OCI-LY1 (cell line): ENCODE results near the gene MAGI1.

Experiments
- H2AFZ ChIP-seq: fragments of 200-600 bp; sonication (generic), shearing (Covaris generic); 2 replicates; pipeline ENCODE4 v1.6.0; 2014; ENCODE audit warnings: antibody characterized with exemption, mild to moderate bottlenecking, low read length
- H3F3A ChIP-seq: fragments of 200-600 bp; sonication (generic), shearing (Covaris generic); 2 replicates; pipeline ENCODE4 v1.6.0; 2014; ENCODE audit warnings: mild to moderate bottlenecking, antibody characterized with exemption, low read length, moderate library complexity; ENCODE audit not compliant: insufficient read depth
- H3K27ac ChIP-seq: fragments of 200-600 bp; sonication (generic); 2 replicates; pipeline ENCODE4 v1.5.1; 2014; ENCODE audit warnings: low read length, mixed run types, mild to moderate bottlenecking, low read depth; ENCODE audit not compliant: poor library complexity, severe bottlenecking
- H3K27me3 ChIP-seq: fragments of 200-600 bp; sonication (generic); 2 replicates; pipeline ENCODE4 v1.6.0; 2014; ENCODE audit warnings: antibody characterized with exemption, mild to moderate bottlenecking, low read length, moderate library complexity; ENCODE audit not compliant: insufficient read depth
- H3K36me3 ChIP-seq: fragments of 200-600 bp; sonication (generic); 2 replicates; pipeline ENCODE4 v1.6.1; 2014; ENCODE audit warnings: mild to moderate bottlenecking, antibody characterized with exemption, low read length, moderate library complexity, mixed read lengths; ENCODE audit not compliant: insufficient read depth
- H3K4me1 ChIP-seq: fragments of 200-600 bp; sonication (generic); 2 replicates; pipeline ENCODE4 v1.5.1; 2014; ENCODE audit warnings: mild to moderate bottlenecking, low read length, moderate library complexity; ENCODE audit not compliant: insufficient read depth, severe bottlenecking
- H3K4me2 ChIP-seq: fragments of 200-600 bp; sonication (generic), shearing (Covaris generic); 2 replicates; pipeline ENCODE4 v1.6.1; 2014; ENCODE audit warnings: low read length
- H3K4me3 ChIP-seq: fragments of 200-600 bp; sonication (generic); 2 replicates; pipeline ENCODE4 v1.5.1; 2014; ENCODE audit warnings: low read length, low read depth, mild to moderate bottlenecking, mixed read lengths; ENCODE audit not compliant: poor library complexity, severe bottlenecking
- H3K79me2 ChIP-seq: fragments of 200-600 bp; shearing (Covaris generic); 2 replicates; pipeline ENCODE4 v1.6.1; 2016; ENCODE audit warnings: mixed run types, low read length, mixed read lengths; ENCODE audit not compliant: insufficient read depth
- H3K9ac ChIP-seq: fragments of 200-600 bp; sonication (generic), shearing (Covaris generic); 2 replicates; pipeline ENCODE4 v1.6.1; 2014; ENCODE audit warnings: mild to moderate bottlenecking, low read length, mixed read lengths
- H3K9me2 ChIP-seq: fragments of 200-600 bp; sonication (generic), shearing (Covaris generic); 2 replicates; pipeline ENCODE4 v1.6.1; 2014; ENCODE audit warnings: low read depth, mild to moderate bottlenecking, low read length, mixed read lengths
- H3K9me3 ChIP-seq: fragments of 200-600 bp; shearing (Covaris generic); 2 replicates; pipeline ENCODE4 v1.6.1; 2014; ENCODE audit warnings: low read length, mixed read lengths
- H4K20me1 ChIP-seq: fragments of 200-600 bp; sonication (generic), shearing (Covaris generic); 2 replicates; pipeline ENCODE4 v1.6.0; 2016; ENCODE audit warnings: mild to moderate bottlenecking, low read length; ENCODE audit not compliant: insufficient read depth
- CTCF ChIP-seq: fragments of 200-600 bp; sonication (generic), shearing (Covaris generic); IDR thresholded peaks from 2 replicates; pipeline ENCODE4 v1.5.1; 2017; ENCODE audit warnings: mild to moderate bottlenecking, antibody characterized with exemption, low read length, moderate library complexity, mixed read lengths
- EZH2 ChIP-seq: fragments of 200-600 bp; sonication (generic), shearing (Covaris generic); IDR thresholded peaks from 2 replicates; pipeline ENCODE4 v1.8.0; 2017; ENCODE audit warnings: borderline replicate concordance, mixed run types, mild to moderate bottlenecking, antibody characterized with exemption, low read length, moderate library complexity, mixed read lengths

Gene MAGI1

GRCh38 chr3:66082679-66083078, 44.0 kb upstream of the MAGI1 start:
- H2AFZ ChIP-seq, result no peak overlapping the region
- no peak overlapping the region for H3K4me2 ChIP-seq
- no peak overlapping the region for H3K27ac ChIP-seq
- H3K9ac ChIP-seq, result no peak overlapping the region
- H3K27me3 ChIP-seq, result no peaks in the 10 kb centered on the region
- no peaks in the 10 kb centered on the region for H3K79me2 ChIP-seq
- no peaks in the 10 kb centered on the region for H3F3A ChIP-seq
- TF ChIP-seq EZH2 (no peak), CTCF (no peak)
- no peak overlapping the region for H3K4me3 ChIP-seq
- no peaks in the 10 kb centered on the region for H3K36me3 ChIP-seq
- H3K9me2 ChIP-seq, result no peaks in the 10 kb centered on the region
- no peaks in the 10 kb centered on the region for H3K9me3 ChIP-seq
- H3K4me1 ChIP-seq, result no peaks in the 10 kb centered on the region
- no peaks in the 10 kb centered on the region for H4K20me1 ChIP-seq

DNA sequence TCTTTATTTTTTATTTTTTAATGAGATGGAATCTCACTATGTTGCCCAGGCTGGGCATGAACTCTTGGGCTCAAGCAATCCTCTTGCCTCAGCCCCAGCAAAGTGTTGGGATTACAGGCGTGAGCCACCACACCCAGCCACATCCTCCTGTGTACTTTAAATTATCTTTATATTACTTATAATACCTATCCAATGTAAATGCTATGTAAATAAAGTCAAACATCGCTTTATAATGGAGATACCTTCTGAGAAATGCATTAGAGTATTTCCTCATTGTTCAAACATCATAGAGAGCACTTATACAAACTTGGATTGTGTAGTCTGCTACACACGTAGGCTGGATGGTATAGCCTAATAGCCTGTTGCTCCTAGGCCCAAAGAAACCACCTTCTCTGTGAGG, 41.4 kb upstream of the MAGI1 start:
- Histone ChIP-seq H3K4me1 (no peaks in the 10 kb centered on the region), H4K20me1 (no peaks in the 10 kb centered on the region), H3K9ac (no peak overlapping the region), H3K36me3 (no peaks in the 10 kb centered on the region), H3K27me3 (no peaks in the 10 kb centered on the region), H3K4me2 (no peak overlapping the region), H2AFZ (no peak overlapping the region), H3K4me3 (no peak overlapping the region), H3K79me2 (no peaks in the 10 kb centered on the region), H3K27ac (no peak overlapping the region), H3K9me2 (no peaks in the 10 kb centered on the region), H3F3A (no peaks in the 10 kb centered on the region), H3K9me3 (no peaks in the 10 kb centered on the region)
- TF ChIP-seq EZH2 (no peak), CTCF (no peak)

GRCh38 chr3:66077973-66078372, 39.3 kb upstream of the MAGI1 start:
- H3K27me3 ChIP-seq, result no peaks in the 10 kb centered on the region

More at GRCh38 chr3:66077973-66078372, 39.3 kb upstream of the MAGI1 start:
- H3K9me3 ChIP-seq, result no peaks in the 10 kb centered on the region
- no peak overlapping the region for H3K27ac ChIP-seq
- H3K4me3 ChIP-seq, result no peak overlapping the region
- H3K9me2 ChIP-seq, result no peaks in the 10 kb centered on the region
- no peaks in the 10 kb centered on the region for H3K79me2 ChIP-seq
- no peak overlapping the region for H2AFZ ChIP-seq
- no peaks in the 10 kb centered on the region for H3K4me1 ChIP-seq
- no peaks in the 10 kb centered on the region for H3K36me3 ChIP-seq
- no peak overlapping the region for H3K9ac ChIP-seq
- no peak overlapping the region for H3K4me2 ChIP-seq
- H4K20me1 ChIP-seq, result no peaks in the 10 kb centered on the region
- no peak for TF ChIP-seq EZH2
- TF ChIP-seq CTCF, result no peak
- H3F3A ChIP-seq, result no peaks in the 10 kb centered on the region
